H1 (cell line): ENCODE measurements around the gene AOPEP. TPM values are rescaled to one million over a fixed set of nuclear protein-coding genes. Genes with fewer than 3 reads are reported as not detected.

ENCODE experiments used
- CTCF ChIA-PET: fragments of 300-600 bp; sonication (Branson Sonifier 250); formaldehyde crosslinking; loops from one replicate; lab custom pipeline; 2021; ENCODE audit not compliant: partially characterized antibody; lab: Charles Lee
- POLR2A ChIA-PET: fragments of 300-600 bp; sonication (Branson Sonifier 250); formaldehyde crosslinking; loops from one replicate; lab custom pipeline; 2021; ENCODE audit warnings: inconsistent platforms; ENCODE audit not compliant: partially characterized antibody; lab: Charles Lee
- DNase-seq, 2 experiments: peaks; one replicate each; pipeline versions ENCODE4 v3.0.0 to v3.0.0-alpha.2; 2010 to 2022; ENCODE audit warnings: low spot score in 2 of 2, low read depth in 1 of 2, mixed read lengths in 1 of 2
- FAIRE-seq: peaks from 2 replicates; lab custom pipeline; 2011; peaks lifted over from hg19 to GRCh38; lab: Jason Lieb, UNC
- H2AFZ ChIP-seq: 2 replicates; pipeline ENCODE4 v1.8.1; 2012; ENCODE audit warnings: low read length, inconsistent platforms
- H2AK5ac ChIP-seq: 2 replicates; pipeline ENCODE4 v1.6.1; 2013; ENCODE audit warnings: low read depth, low read length
- H2BK120ac ChIP-seq: replicated peaks from 2 replicates; pipeline ENCODE3; 2013; ENCODE audit warnings: low read depth, low read length, inconsistent platforms
- H2BK12ac ChIP-seq: 2 replicates; pipeline ENCODE4 v1.6.1; 2013; ENCODE audit warnings: low read depth, low read length
- H2BK15ac ChIP-seq: 2 replicates; pipeline ENCODE4 v1.6.1; 2013; ENCODE audit warnings: low read length
- H2BK20ac ChIP-seq: 2 replicates; pipeline ENCODE4 v1.6.1; 2013; ENCODE audit warnings: low read length
- H2BK5ac ChIP-seq: 2 replicates; pipeline ENCODE4 v1.6.1; 2013; ENCODE audit warnings: low read depth, low read length
- H3K14ac ChIP-seq: 2 replicates; pipeline ENCODE4 v1.6.1; 2013; ENCODE audit warnings: inconsistent platforms; ENCODE audit not compliant: insufficient read length
- H3K18ac ChIP-seq: 2 replicates; pipeline ENCODE4 v1.6.1; 2013; ENCODE audit warnings: low read length; ENCODE audit errors: extremely low read depth
- H3K23ac ChIP-seq: 2 replicates; pipeline ENCODE4 v1.6.1; 2013; ENCODE audit warnings: inconsistent platforms; ENCODE audit not compliant: insufficient read length
- H3K23me2 ChIP-seq: 2 replicates; pipeline ENCODE4 v1.6.1; 2013; ENCODE audit warnings: low read depth, low read length
- H3K27ac ChIP-seq: 2 replicates; pipeline ENCODE4 v1.6.1; 2011; ENCODE audit warnings: low read depth, low read length, inconsistent platforms
- H3K27me3 ChIP-seq, 4 experiments: replicated peaks in 1 of 4; 1 replicate in 1 of 4; 2 replicates in 3 of 4; pipeline versions ENCODE4 v1.6.1 to v1.8.1; 2011 to 2013; ENCODE audit warnings: low read length in 3 of 4, mild to moderate bottlenecking in 3 of 4, inconsistent platforms in 2 of 4, mixed read lengths in 2 of 4, moderate library complexity in 1 of 4; ENCODE audit not compliant: control insufficient read depth in 3 of 4, insufficient read depth in 3 of 4; ENCODE audit errors: extremely low read depth in 1 of 4
- H3K36me3 ChIP-seq, 4 experiments: 2 replicates each; pipeline versions ENCODE4 v1.6.1 to v1.8.1; 2011 to 2013; ENCODE audit warnings: mild to moderate bottlenecking in 4 of 4, low read length in 3 of 4, moderate library complexity in 2 of 4, control low read depth in 1 of 4, inconsistent platforms in 1 of 4; ENCODE audit not compliant: insufficient read depth in 4 of 4, control insufficient read depth in 2 of 4
- H3K4ac ChIP-seq: replicated peaks from 2 replicates; pipeline ENCODE3; 2013; ENCODE audit warnings: low read length, low read depth, mixed read lengths, inconsistent platforms; ENCODE audit not compliant: insufficient read length
- H3K4me1 ChIP-seq, 4 experiments: replicated peaks in 1 of 4; 1 replicate in 1 of 4; 2 replicates in 3 of 4; pipeline versions ENCODE4 v1.6.1 to v1.8.1; 2011 to 2013; ENCODE audit warnings: low read length in 3 of 4, inconsistent platforms in 2 of 4, mixed read lengths in 1 of 4; ENCODE audit not compliant: insufficient read depth in 4 of 4, control insufficient read depth in 3 of 4
- H3K4me2 ChIP-seq, 2 experiments: 2 replicates each; pipeline versions ENCODE4 v1.6.1 to v1.8.1; 2011 to 2013; ENCODE audit warnings: low read depth in 2 of 2, low read length in 2 of 2, control low read depth in 1 of 2, inconsistent platforms in 1 of 2, mild to moderate bottlenecking in 1 of 2; ENCODE audit not compliant: insufficient read depth in 1 of 2
- H3K4me3 ChIP-seq, 4 experiments: fragments of 200-600, 300-600 bp in 1 of 4; sonication (generic), shearing (Covaris generic), sonication (Bioruptor Twin) in 1 of 4; 2 replicates each; pipeline versions ENCODE4 v1.5.1 to v1.8.1; 2011 to 2016; ENCODE audit warnings: low read length in 4 of 4, low read depth in 3 of 4, control low read depth in 2 of 4, inconsistent platforms in 2 of 4, mild to moderate bottlenecking in 2 of 4, mixed read lengths in 1 of 4, moderate library complexity in 1 of 4; ENCODE audit not compliant: insufficient read depth in 2 of 4; ENCODE audit errors: extremely low read depth in 1 of 4
- H3K56ac ChIP-seq: replicated peaks from 2 replicates; pipeline ENCODE3; 2013; ENCODE audit warnings: low read depth, mild to moderate bottlenecking, mixed read lengths, low read length, inconsistent platforms; ENCODE audit not compliant: insufficient read length
- H3K79me1 ChIP-seq: 2 replicates; pipeline ENCODE4 v1.6.1; 2013; ENCODE audit warnings: low read depth, low read length, control low read depth
- H3K79me2 ChIP-seq, 2 experiments: 2 replicates each; pipeline versions ENCODE4 v1.6.1 to v1.8.1; 2012 to 2013; ENCODE audit warnings: low read length in 2 of 2, mild to moderate bottlenecking in 2 of 2, inconsistent platforms in 1 of 2; ENCODE audit not compliant: insufficient read depth in 2 of 2, control insufficient read depth in 1 of 2
- H3K9ac ChIP-seq, 4 experiments: replicated peaks in 1 of 4; 1 replicate in 1 of 4; 2 replicates in 3 of 4; pipeline versions ENCODE4 v1.6.1 to v1.8.1; 2011 to 2013; ENCODE audit warnings: low read depth in 3 of 4, low read length in 3 of 4, control low read depth in 2 of 4, mild to moderate bottlenecking in 2 of 4, moderate library complexity in 2 of 4, inconsistent platforms in 1 of 4; ENCODE audit errors: extremely low read depth in 1 of 4
- H3K9me3 ChIP-seq, 2 experiments: 2 replicates each; pipeline versions ENCODE4 v1.6.1 to v1.8.1; 2012 to 2013; ENCODE audit warnings: mild to moderate bottlenecking in 2 of 2, moderate library complexity in 2 of 2, control low read depth in 1 of 2, inconsistent platforms in 1 of 2, low read depth in 1 of 2, low read length in 1 of 2, mixed read lengths in 1 of 2; ENCODE audit not compliant: insufficient read depth in 2 of 2
- H4K20me1 ChIP-seq, 2 experiments: replicated peaks in 1 of 2; 2 replicates each; pipeline versions ENCODE3 to v1.8.1; 2011 to 2013; ENCODE audit warnings: inconsistent platforms in 2 of 2, low read length in 2 of 2, mild to moderate bottlenecking in 1 of 2; ENCODE audit not compliant: insufficient read depth in 2 of 2, control insufficient read depth in 1 of 2
- H4K5ac ChIP-seq: 2 replicates; pipeline ENCODE4 v1.6.1; 2013; ENCODE audit warnings: low read length, low read depth, mixed read lengths, inconsistent platforms; ENCODE audit not compliant: insufficient read length
- H4K8ac ChIP-seq: 2 replicates; pipeline ENCODE4 v1.8.0; 2013; ENCODE audit warnings: mild to moderate bottlenecking, moderate library complexity, low read length, inconsistent platforms; ENCODE audit not compliant: insufficient read depth; ENCODE audit errors: extremely low read depth
- H4K91ac ChIP-seq: replicated peaks from 2 replicates; pipeline ENCODE3; 2013; ENCODE audit warnings: low read length, mixed read lengths, inconsistent platforms; ENCODE audit not compliant: insufficient read length
- ASH2L ChIP-seq: fragments of 200-600, 300-600 bp; sonication (generic); IDR thresholded peaks from one replicate; pipeline ENCODE4 v1.7.1; 2017; ENCODE audit warnings: low read length
- CEBPB ChIP-seq: IDR thresholded peaks from 2 replicates; pipeline ENCODE4 v1.6.1; 2012; ENCODE audit warnings: low read depth, low read length
- CHD2 ChIP-seq: IDR thresholded peaks from 2 replicates; pipeline ENCODE4 v1.6.1; 2012; ENCODE audit warnings: low read length, improper control_type of control experiment
- KDM5A ChIP-seq: fragments of 200-600 bp; IDR thresholded peaks from 2 replicates; pipeline ENCODE4 v1.7.1; 2012; ENCODE audit warnings: mild to moderate bottlenecking, low read length, inconsistent platforms, mixed read lengths
- SRF ChIP-seq: IDR thresholded peaks from 2 replicates; pipeline ENCODE4 v1.6.1; 2011; ENCODE audit warnings: mild to moderate bottlenecking, low read depth, low read length, moderate library complexity
- WGBS, 2 experiments: shearing (Covaris generic) in 1 of 2; methylation state at CpG; one replicate each; pipeline versions ENCODE4 v1.1.6 to v1.1.7; 2013 to 2015; ENCODE audit warnings: low lambda C conversion rate in 2 of 2, mixed read lengths in 2 of 2, inconsistent platforms in 1 of 2, low coverage in 1 of 2, missing lambda C conversion rate in 1 of 2; ENCODE audit not compliant: insufficient replicate concordance in 2 of 2, insufficient coverage in 1 of 2, insufficient read length in 1 of 2; ENCODE audit errors: extremely low coverage in 1 of 2, missing lambda C conversion rate in 1 of 2; 5-methylcytosine and 5-hydroxymethylcytosine counted together
- polyA plus RNA-seq, 7 experiments: library from polyadenylated mRNA; depleted of rRNA in 3 of 7; stranded (reverse) in 5 of 7; unstranded in 2 of 7; fragments of >200 nt in 5 of 7; fragments of 200-250 nt in 2 of 7; gene quantifications; 1 replicate in 5 of 7; 2 replicates in 1 of 7; 4 replicates in 1 of 7; pipeline versions ENCODE4 v1.2.1 to v1.2.3, GENCODE V29; 2011 to 2013; ENCODE audit warnings: missing spikeins in 2 of 7, mixed read lengths in 2 of 7
- total RNA-seq: library from RNA; stranded (reverse); fragmentation: NEBNext Ultra II Directional; extraction: Animal tissue kit (Norgen Biotek cat#: 25700); gene quantifications from 2 replicates; pipeline ENCODE4 v1.2.1, GENCODE V29; 2021

The AOPEP gene
- total and polyA plus RNA-seq, 2 of the 8 experiments (the other 6 are each of a cell fraction or from before 2014, with no cell fraction given): 6.1 to 14.3 TPM

DNA sequence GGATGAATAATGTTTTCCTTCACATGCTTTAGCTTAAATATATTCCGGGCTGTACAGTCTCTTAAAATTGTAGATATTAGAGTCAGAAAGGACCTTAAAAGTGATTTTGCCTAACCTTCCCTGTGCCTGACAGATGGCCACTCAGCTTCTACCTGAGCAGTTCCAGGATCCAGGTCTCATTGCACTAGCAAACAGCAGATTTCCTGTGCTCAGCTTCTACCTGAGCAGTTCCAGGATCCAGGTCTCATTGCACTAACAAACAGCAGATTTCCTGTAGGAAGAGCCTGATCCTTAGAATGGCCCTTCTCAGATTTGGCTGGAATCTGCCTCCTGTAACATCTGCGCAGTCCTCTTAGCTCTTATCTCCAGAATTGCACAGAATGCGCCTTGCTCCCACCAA lies 219.8 kb downstream of the AOPEP start:
- no peak overlapping the region for H3K18ac ChIP-seq
- no peak overlapping the region for H3K4me3 ChIP-seq
- CTCF ChIA-PET: no interaction called here
- no peak overlapping the region for H4K91ac ChIP-seq
- no peaks in the 10 kb centered on the region; the same call in 1 of the 2 replicates for H3K79me1 ChIP-seq
- 89% methylated on average over 3 of the region's 3 CpGs; no CpG with 5 or more reads in 1 of the 2 experiments for WGBS, 2 experiments
- no peak overlapping the region for H3K23ac ChIP-seq
- no peak overlapping the region for H4K5ac ChIP-seq
- H3K36me3 ChIP-seq: no peaks in the 10 kb centered on the region
- no peak for FAIRE-seq
- H3K14ac ChIP-seq: no peak overlapping the region
- H3K9me3 ChIP-seq: no peaks in the 10 kb centered on the region
- no peak overlapping the region for H3K9ac ChIP-seq
- H3K27me3 ChIP-seq: no peaks in the 10 kb centered on the region
- no peak overlapping the region for H2BK15ac ChIP-seq
- no peak overlapping the region for H3K4ac ChIP-seq
- no peak overlapping the region for H2BK5ac ChIP-seq
- TF ChIP-seq SRF (no peak), CEBPB (no peak), ASH2L (no peak), CHD2 (no peak), KDM5A (no peak)
- TF ChIP-seq, all 59 proteins: peak for 0
- no peak overlapping the region for H3K27ac ChIP-seq
- H2AFZ ChIP-seq: no peak overlapping the region
- H2AK5ac ChIP-seq: no peak overlapping the region
- no peaks in the 10 kb centered on the region for H4K20me1 ChIP-seq
- H2BK12ac ChIP-seq: no peak overlapping the region
- no peak overlapping the region for H3K4me2 ChIP-seq
- no peak overlapping the region for H2BK120ac ChIP-seq
- H3K79me2 ChIP-seq: no peaks in the 10 kb centered on the region
- H4K8ac ChIP-seq: no peak overlapping the region
- H3K4me1 ChIP-seq: peaks cover 15 to 32% (median 22%) of the 10 kb centered on the region in 4 experiments
- POLR2A ChIA-PET: interaction anchor here (0.6 to 0.8 kb wide), 2 partner anchors 13 to 435 kb away, joined by 3 read pairs; no protein-coding TSS in a partner anchor
- DNase-seq: no peak
- no peak overlapping the region for H2BK20ac ChIP-seq
- no peak overlapping the region for H3K56ac ChIP-seq
- H3K23me2 ChIP-seq: no peaks in the 10 kb centered on the region
